Heart left ventricle (tissue), 16 donors: ENCODE measurements around the gene RFX4. TPM values are rescaled to one million over a fixed set of nuclear protein-coding genes. Genes with fewer than 3 reads are reported as not detected.

Experiments used
- ATAC-seq, 4 donors: fragments of 200-7000 bp; cut with Tn5 transposase; one replicate each; pipeline ENCODE4 v1.9.1; 2020 to 2022; ENCODE audit warnings: moderate library complexity in 4 of 4, mild to moderate bottlenecking in 3 of 4, moderate number of reproducible peaks in 1 of 4
- DNase-seq, 5 donors: peaks; one replicate each; pipeline ENCODE4 v3.0.0-alpha.2; 2020
- H3K27ac ChIP-seq, 12 donors: fragments of 200-600 bp; sonication (generic) in 4 of 12; one replicate each; pipeline versions ENCODE4 v1.5.0 to v1.8.0; 2016 to 2022; ENCODE audit warnings: mild to moderate bottlenecking in 2 of 12
- H3K27me3 ChIP-seq, 9 donors: fragments of 200-600 bp; sonication (generic) in 2 of 9; one replicate each; pipeline versions ENCODE4 v1.5.1 to v1.8.0; 2016 to 2022; ENCODE audit warnings: mild to moderate bottlenecking in 3 of 9
- H3K36me3 ChIP-seq, 9 donors: fragments of 200-600 bp; sonication (generic) in 2 of 9; one replicate each; pipeline versions ENCODE4 v1.5.0 to v1.8.0; 2018 to 2022; ENCODE audit warnings: mild to moderate bottlenecking in 2 of 9
- H3K4me1 ChIP-seq, 12 donors: fragments of 200-600 bp; sonication (generic) in 4 of 12; one replicate each; pipeline versions ENCODE4 v1.5.0 to v1.8.0; 2016 to 2022; ENCODE audit warnings: mild to moderate bottlenecking in 3 of 12
- H3K4me3 ChIP-seq, 12 donors: fragments of 200-600 bp; sonication (generic) in 4 of 12; one replicate each; pipeline versions ENCODE4 v1.5.0 to v1.8.0; 2017 to 2022; ENCODE audit warnings: mild to moderate bottlenecking in 9 of 12, moderate library complexity in 4 of 12
- H3K9me3 ChIP-seq, 12 donors: fragments of 200-600 bp; sonication (generic) in 4 of 12; one replicate each; pipeline versions ENCODE4 v1.5.0 to v1.8.0; 2016 to 2022; ENCODE audit warnings: mild to moderate bottlenecking in 1 of 12
- CTCF ChIP-seq, 12 donors: fragments of 200-600 bp; sonication (generic) in 4 of 12; IDR thresholded peaks; one replicate each; pipeline versions ENCODE4 v1.5.0 to v1.8.0; 2018 to 2022; ENCODE audit warnings: antibody characterized with exemption in 12 of 12, mild to moderate bottlenecking in 5 of 12
- POLR2A ChIP-seq, 2 donors: fragments of 450-650 bp; IDR thresholded peaks; one replicate each; pipeline ENCODE4 v1.6.1; 2017; ENCODE audit warnings: antibody characterized with exemption in 2 of 2, mild to moderate bottlenecking in 2 of 2, moderate library complexity in 2 of 2
- WGBS, 4 donors: extraction: QIAGEN DNeasy Blood & Tissue Kit in 2 of 4; methylation state at CpG; one replicate each; pipeline versions ENCODE4 v1.1.5 to v1.1.7; 2013 to 2018; 5-methylcytosine and 5-hydroxymethylcytosine counted together
- intact Hi-C, 10 donors: fragments of 100-400 bp; cut with DNase I; formaldehyde crosslinking; loops; one replicate each; pipeline versions ENCODE4 v1.11.1 to v1.14.2; 2022
- polyA plus RNA-seq, 2 donors: library from polyadenylated mRNA; stranded (reverse); fragments of 200-250 nt; gene quantifications; one replicate each; pipeline ENCODE4 v1.2.3, GENCODE V29; 2013
- total RNA-seq, 9 donors: library from RNA; depleted of rRNA in 2 of 9; stranded (reverse); fragments of >200 nt in 2 of 9; fragmentation: NEBNext Ultra II Directional in 3 of 9; extraction: Animal tissue kit (Norgen Biotek cat#: 25700) in 3 of 9; gene quantifications; one replicate each; pipeline versions ENCODE4 v1.1.0 to v1.2.4, GENCODE V29; 2016 to 2023
- donor health status: ischemic (EF 13 %, LVEDD 7.1; RV severe dilation, severe dysfunction).
- donor health status: healthy with polysubstance abuse.
- donor health status: DM: no; HTN: yes; CAD: no.
- donor health status: DM: no; HTN: no; CAD: no.
- donor health status: ischemic (EF 25% LVEDD 6.9; RV normal size, moderate dysfunction).
- donor health status: ischemic (EF 25% LVEDD 5.7; RV mildly dilated, moderate dysfunction).
- donor health status: healthy.
- donor health status: DM: yes; HTN: yes; CAD: no.
- donor health status: ischemic (EF 35%, LVEDD 5.7; RV mildly dilated, moderate dysfunction).
- donor health status: nonischemic (EF 11% LVEDD 7.7; RV severe dilation, severe dysfunction).
- donor health status: DM: yes; HTN: yes; CAD: no.
- donor health status: PGD.
- donor health status: ischemic (EF 29% LVEDD 5.4; RV normal size, mild dysfunction).
- donor health status: nonischemic (EF 23%, LVEDD 6.1; RV moderate dilation, normal function).

The RFX4 gene
- total and polyA plus RNA-seq, 11 donors, result 0.09 TPM; not detected in 9

GRCh38 chr12:106791531-106791930 lies 208.7 kb downstream of the RFX4 start:
- Histone ChIP-seq H3K9me3 (no peaks in the 10 kb centered on the region), H3K4me3 (no peak overlapping the region), H3K36me3 (peaks cover 0 to 37% (median 20%) of the 10 kb centered on the region in 9 donors), H3K27ac (no peak overlapping the region), H3K27me3 (no peaks in the 10 kb centered on the region), H3K4me1 (no peaks in the 10 kb centered on the region)
- DNase-seq (no peak), ATAC-seq (no peak)
- intact Hi-C loops, result no loop called here
- TF ChIP-seq POLR2A (IDR thresholded peaks at IDR 0.05), result no peak
- no peak for TF ChIP-seq CTCF (IDR thresholded peaks at IDR 0.05)

GRCh38 chr12:106794369-106794768 lies 211.6 kb downstream of the RFX4 start:
- intact Hi-C loops, result no loop called here
- no peak overlapping the region for H3K4me3 ChIP-seq
- DNase-seq (no peak), ATAC-seq (no peak)
- 84 to 92% (median 91%) methylated on average over 1 of the region's 1 CpG for WGBS, 4 donors
- TF ChIP-seq CTCF (IDR thresholded peaks at IDR 0.05) (no peak), POLR2A (IDR thresholded peaks at IDR 0.05) (no peak)
- H3K27me3 ChIP-seq, result no peaks in the 10 kb centered on the region
- H3K36me3 ChIP-seq, result peaks cover 0 to 25% (median 13%) of the 10 kb centered on the region in 9 donors
- H3K4me1 ChIP-seq, result no peaks in the 10 kb centered on the region
- no peak overlapping the region for H3K27ac ChIP-seq
- no peaks in the 10 kb centered on the region for H3K9me3 ChIP-seq

GRCh38 chr12:106801167-106801708 lies 218.4 kb downstream of the RFX4 start:
- no peak for DNase-seq
- H3K27me3 ChIP-seq, result no peaks in the 10 kb centered on the region
- H3K9me3 ChIP-seq, result no peaks in the 10 kb centered on the region
- H3K4me3 ChIP-seq, result no peak overlapping the region
- H3K4me1 ChIP-seq, result peaks cover 0 to 25% (median 9%) of the 10 kb centered on the region in 12 donors
- intact Hi-C loops, result no loop called here
- H3K36me3 ChIP-seq, result peaks cover 0 to 20% (median 14%) of the 10 kb centered on the region in 9 donors
- peak overlapping the region in 7 of 12 donors; percentile 6 to 55 (median 34) for H3K27ac ChIP-seq
- TF ChIP-seq CTCF (IDR thresholded peaks at IDR 0.05), result no peak
- no peak for TF ChIP-seq POLR2A (IDR thresholded peaks at IDR 0.05)
- 18 to 33% (median 24%) methylated on average over 1 of the region's 1 CpG for WGBS, 4 donors
- no peak for ATAC-seq

- H3K27ac ChIP-seq, result peak overlapping the region in 7 of 12 donors; percentile 6 to 55 (median 34)
Measured at GRCh38 chr12:106801830-106802533, 219.2 kb downstream of the RFX4 start.

More at GRCh38 chr12:106801830-106802533, 219.2 kb downstream of the RFX4 start:
- Histone ChIP-seq H3K9me3 (no peaks in the 10 kb centered on the region), H3K4me3 (no peak overlapping the region), H3K4me1 (peaks cover 0 to 25% (median 9%) of the 10 kb centered on the region in 12 donors), H3K27me3 (no peaks in the 10 kb centered on the region), H3K36me3 (peaks cover 0 to 28% (median 14%) of the 10 kb centered on the region in 9 donors)
- intact Hi-C loops, result no loop called here
- DNase-seq, result no peak
- WGBS, 4 donors, result 50 to 61% (median 56%) methylated on average over 4 of the region's 4 CpGs
- ATAC-seq, result peak; percentile 77 to 93 (median 85)
- TF ChIP-seq CTCF (IDR thresholded peaks at IDR 0.05) (no peak), POLR2A (IDR thresholded peaks at IDR 0.05) (no peak)
